Left ventricle myocardium inferior (tissue), 1 donor: ENCODE results near the gene PDS5B. TPM values are rescaled to one million over a fixed set of nuclear protein-coding genes. Genes with fewer than 3 reads are reported as not detected.

Experiments used
- DNase-seq: peaks from one replicate; pipeline ENCODE4 v3.0.0-alpha.2; 2020
- H3K27ac ChIP-seq: fragments of 200-600 bp; replicated peaks from 2 replicates; pipeline ENCODE4 v1.8.0; 2021
- H3K27me3 ChIP-seq: fragments of 200-600 bp; 2 replicates; pipeline ENCODE4 v1.8.0; 2021; ENCODE audit warnings: low read depth
- H3K36me3 ChIP-seq: fragments of 200-600 bp; 2 replicates; pipeline ENCODE4 v1.8.0; 2021
- H3K4me1 ChIP-seq: fragments of 200-600 bp; 2 replicates; pipeline ENCODE4 v1.8.0; 2021
- H3K4me3 ChIP-seq: fragments of 200-600 bp; 2 replicates; pipeline ENCODE4 v1.8.0; 2021; ENCODE audit warnings: mild to moderate bottlenecking, moderate library complexity
- H3K9me3 ChIP-seq: fragments of 200-600 bp; replicated peaks from 2 replicates; pipeline ENCODE4 v1.8.0; 2021
- intact Hi-C: fragments of 100-400 bp; cut with micrococcal nuclease; formaldehyde crosslinking; loops from one replicate; pipeline ENCODE4 v1.11.0; 2022
- total RNA-seq: library from RNA; stranded (reverse); fragmentation: NEBNext Ultra II Directional; extraction: Animal tissue kit (Norgen Biotek cat#: 25700); gene quantifications from one replicate; pipeline ENCODE4 v1.2.1, GENCODE V29; 2021
- TF ChIP-seq, protein P1 (sequence below): fragments of 200-600 bp; IDR thresholded peaks from 2 replicates; pipeline ENCODE4 v1.8.0; 2021; ENCODE audit warnings: antibody characterized with exemption, mild to moderate bottlenecking, borderline replicate concordance
- donor health status: DM: no; HTN: yes; CAD: no; lungs with severe emphysema.

Gene PDS5B
- total RNA-seq, 1 donor from 2014 or later: 20.4 TPM

DNA sequence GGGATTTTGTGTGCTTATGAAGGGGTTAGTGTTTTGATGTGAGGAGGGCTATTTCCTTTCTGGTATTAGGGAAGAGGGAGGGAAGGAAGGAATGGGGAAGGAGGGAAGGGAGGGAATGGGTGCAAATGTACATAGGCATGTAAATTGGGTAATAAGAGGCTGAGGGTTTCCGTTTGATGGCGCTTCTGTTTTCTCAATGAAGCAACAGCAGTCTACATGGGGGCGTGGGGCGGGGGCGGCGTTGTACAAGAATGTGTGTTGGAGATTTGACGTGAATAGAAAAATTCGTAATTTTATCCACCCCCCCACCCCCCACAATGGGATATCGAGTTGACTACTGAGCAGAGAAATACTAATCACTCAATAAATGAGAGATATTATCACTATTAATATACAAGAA is 52.5 kb downstream of the PDS5B start:
- TF ChIP-seq, protein P1, sequence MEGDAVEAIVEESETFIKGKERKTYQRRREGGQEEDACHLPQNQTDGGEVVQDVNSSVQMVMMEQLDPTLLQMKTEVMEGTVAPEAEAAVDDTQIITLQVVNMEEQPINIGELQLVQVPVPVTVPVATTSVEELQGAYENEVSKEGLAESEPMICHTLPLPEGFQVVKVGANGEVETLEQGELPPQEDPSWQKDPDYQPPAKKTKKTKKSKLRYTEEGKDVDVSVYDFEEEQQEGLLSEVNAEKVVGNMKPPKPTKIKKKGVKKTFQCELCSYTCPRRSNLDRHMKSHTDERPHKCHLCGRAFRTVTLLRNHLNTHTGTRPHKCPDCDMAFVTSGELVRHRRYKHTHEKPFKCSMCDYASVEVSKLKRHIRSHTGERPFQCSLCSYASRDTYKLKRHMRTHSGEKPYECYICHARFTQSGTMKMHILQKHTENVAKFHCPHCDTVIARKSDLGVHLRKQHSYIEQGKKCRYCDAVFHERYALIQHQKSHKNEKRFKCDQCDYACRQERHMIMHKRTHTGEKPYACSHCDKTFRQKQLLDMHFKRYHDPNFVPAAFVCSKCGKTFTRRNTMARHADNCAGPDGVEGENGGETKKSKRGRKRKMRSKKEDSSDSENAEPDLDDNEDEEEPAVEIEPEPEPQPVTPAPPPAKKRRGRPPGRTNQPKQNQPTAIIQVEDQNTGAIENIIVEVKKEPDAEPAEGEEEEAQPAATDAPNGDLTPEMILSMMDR: no peak
- Histone ChIP-seq H3K4me1 (peaks cover 31% of the 10 kb centered on the region), H3K27me3 (no peaks in the 10 kb centered on the region), H3K27ac (no peak overlapping the region), H3K9me3 (no peaks in the 10 kb centered on the region), H3K4me3 (no peak overlapping the region), H3K36me3 (no peaks in the 10 kb centered on the region)
- intact Hi-C loops: loop anchor here (5.0 kb wide), 1 partner anchor 51 kb away; the partner anchor contains the start of gene PDS5B
- no peak for DNase-seq

DNA sequence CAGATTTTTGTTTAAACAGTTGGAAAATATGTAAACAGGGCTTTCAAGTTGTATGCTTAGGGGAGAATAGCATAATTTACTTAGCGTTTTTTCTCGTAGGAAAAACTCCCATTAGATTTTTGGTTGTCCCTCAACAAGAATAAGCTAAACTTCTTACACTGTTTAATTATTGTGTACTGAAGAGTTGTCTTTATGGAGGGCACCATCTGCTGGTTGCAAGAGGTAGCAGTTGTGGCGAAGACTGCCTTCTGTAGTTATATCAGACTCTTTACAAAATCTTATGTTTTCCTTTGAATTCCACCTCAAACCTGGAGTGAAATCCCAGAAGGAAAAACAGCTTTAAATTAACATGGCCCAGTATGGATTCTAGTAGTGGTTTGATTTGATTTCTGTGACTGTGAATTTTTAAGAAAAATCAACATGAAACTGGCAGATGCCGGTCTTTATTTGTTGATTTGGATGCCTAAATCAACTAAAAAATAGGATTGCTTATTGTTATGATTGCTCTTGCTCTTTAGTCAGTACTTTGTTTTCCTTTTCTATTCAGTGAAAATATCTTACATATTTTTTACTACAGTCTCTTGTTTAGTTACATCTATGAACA is 53.4 kb downstream of the PDS5B start:
- Histone ChIP-seq H3K9me3 (no peaks in the 10 kb centered on the region), H3K27me3 (no peaks in the 10 kb centered on the region), H3K36me3 (no peaks in the 10 kb centered on the region), H3K4me3 (no peak overlapping the region), H3K27ac (no peak overlapping the region), H3K4me1 (peaks cover 22% of the 10 kb centered on the region)
- intact Hi-C loops: loop anchor here (5.0 kb wide), 1 partner anchor 52 kb away; the partner anchor contains the start of gene PDS5B
- no peak for DNase-seq
- TF ChIP-seq, protein P1: peak; percentile 92

DNA sequence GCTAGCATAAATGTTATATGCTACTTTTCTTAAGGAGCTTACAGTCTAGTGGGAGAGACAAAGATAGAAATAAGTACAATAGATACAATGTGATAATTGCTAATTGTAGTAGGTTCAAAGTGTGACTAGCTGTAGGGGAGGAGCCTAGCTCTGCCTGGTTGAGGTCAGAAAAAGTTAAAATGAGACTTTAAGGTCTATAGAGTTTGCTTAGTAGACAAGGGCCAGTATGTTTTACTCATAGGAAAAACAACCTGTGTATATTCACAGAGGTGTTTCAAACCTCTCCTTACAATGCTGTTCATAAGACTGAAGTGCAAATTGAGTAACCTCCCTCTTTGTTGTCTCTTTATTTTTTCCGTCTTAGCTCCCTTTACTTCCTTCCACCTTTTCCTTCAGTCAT is 56.1 kb downstream of the PDS5B start:
- no peak overlapping the region for H3K27ac ChIP-seq
- no peak overlapping the region for H3K4me3 ChIP-seq
- TF ChIP-seq, protein P1: no peak
- no peaks in the 10 kb centered on the region for H3K36me3 ChIP-seq
- intact Hi-C loops: no loop called here
- H3K27me3 ChIP-seq: no peaks in the 10 kb centered on the region
- no peaks in the 10 kb centered on the region for H3K9me3 ChIP-seq
- peaks cover 23% of the 10 kb centered on the region for H3K4me1 ChIP-seq
- no peak for DNase-seq

DNA sequence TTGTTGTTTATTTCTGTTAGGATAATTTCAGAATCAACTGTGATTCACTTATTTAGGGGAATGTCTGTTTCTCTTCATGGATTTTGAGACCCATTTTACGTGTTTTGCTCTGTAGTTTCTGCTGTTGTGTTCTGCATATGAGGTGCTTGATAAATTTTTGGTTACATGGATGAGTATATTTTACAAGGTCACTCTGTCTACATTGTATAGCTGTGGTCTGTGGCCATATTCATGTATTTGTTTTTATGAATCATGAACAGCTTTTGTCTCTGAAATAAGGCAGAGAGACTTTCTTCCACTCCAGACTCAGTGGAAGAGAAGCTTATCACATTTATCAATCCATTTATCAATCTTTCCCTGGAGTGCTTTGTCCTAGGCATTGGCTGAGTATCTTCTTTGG is 56.6 kb downstream of the PDS5B start:
- Histone ChIP-seq H3K4me1 (peaks cover 28% of the 10 kb centered on the region), H3K9me3 (no peaks in the 10 kb centered on the region), H3K4me3 (no peak overlapping the region), H3K27ac (no peak overlapping the region), H3K36me3 (no peaks in the 10 kb centered on the region), H3K27me3 (no peaks in the 10 kb centered on the region)
- TF ChIP-seq, protein P1: no peak
- intact Hi-C loops: no loop called here
- no peak for DNase-seq

DNA sequence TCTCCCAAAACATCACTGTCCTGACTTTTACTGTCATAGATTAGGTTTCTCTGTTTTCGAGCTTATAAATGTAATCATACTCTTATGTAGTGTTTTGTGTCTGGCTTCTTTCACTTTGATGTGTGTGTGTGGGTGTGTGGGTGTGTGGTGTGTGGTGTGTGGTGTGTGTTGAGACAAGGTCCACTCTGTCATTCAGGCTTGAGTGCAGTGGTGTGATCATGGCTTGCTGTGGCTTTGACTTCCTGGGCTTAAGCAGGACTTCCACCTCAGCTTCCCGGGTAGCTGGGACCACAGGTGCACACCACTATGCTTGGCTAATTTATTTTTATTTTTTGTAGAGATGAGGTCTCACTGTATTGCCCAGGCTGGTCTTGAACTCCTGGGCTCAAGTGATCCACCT is 59.6 kb downstream of the PDS5B start:
- peaks cover 42% of the 10 kb centered on the region for H3K4me1 ChIP-seq
- intact Hi-C loops: no loop called here
- H3K27ac ChIP-seq: no peak overlapping the region
- no peaks in the 10 kb centered on the region for H3K36me3 ChIP-seq
- no peaks in the 10 kb centered on the region for H3K9me3 ChIP-seq
- H3K4me3 ChIP-seq: no peak overlapping the region
- no peaks in the 10 kb centered on the region for H3K27me3 ChIP-seq
- DNase-seq: no peak
- TF ChIP-seq, protein P1: no peak

DNA sequence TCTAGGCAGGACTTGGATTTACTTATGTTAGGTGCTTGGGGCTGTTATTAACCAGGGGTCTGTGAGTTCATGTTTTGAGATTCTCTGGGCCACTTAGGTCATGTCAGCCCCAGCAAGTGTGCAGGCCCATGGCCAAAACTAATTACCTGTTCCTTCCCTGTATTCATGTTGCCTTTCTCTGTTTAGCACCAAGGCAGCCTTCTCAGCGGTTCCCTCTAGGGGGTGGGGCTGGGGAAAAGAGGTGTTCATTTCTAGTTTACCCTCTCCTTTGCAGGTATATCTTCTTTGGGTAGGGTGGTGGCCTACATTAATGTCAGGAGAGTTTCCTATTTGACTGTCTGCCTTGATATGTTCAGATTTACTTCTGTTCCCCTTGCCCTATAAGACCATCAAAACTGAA is 61.7 kb downstream of the PDS5B start:
- H3K27me3 ChIP-seq: no peaks in the 10 kb centered on the region
- intact Hi-C loops: no loop called here
- no peaks in the 10 kb centered on the region for H3K9me3 ChIP-seq
- peaks cover 36% of the 10 kb centered on the region for H3K4me1 ChIP-seq
- no peaks in the 10 kb centered on the region for H3K36me3 ChIP-seq
- H3K4me3 ChIP-seq: no peak overlapping the region
- no peak overlapping the region for H3K27ac ChIP-seq
- no peak for DNase-seq
- TF ChIP-seq, protein P1: no peak
